Measurements from ENCODE around the gene LRRC2. TPM values are rescaled to one million over a fixed set of nuclear protein-coding genes. Genes with fewer than 3 reads are reported as not detected.

The LRRC2 gene
- total and polyA plus RNA-seq, 2 experiments from 2014 or later, result 0.60 to 4.4 TPM

DNA sequence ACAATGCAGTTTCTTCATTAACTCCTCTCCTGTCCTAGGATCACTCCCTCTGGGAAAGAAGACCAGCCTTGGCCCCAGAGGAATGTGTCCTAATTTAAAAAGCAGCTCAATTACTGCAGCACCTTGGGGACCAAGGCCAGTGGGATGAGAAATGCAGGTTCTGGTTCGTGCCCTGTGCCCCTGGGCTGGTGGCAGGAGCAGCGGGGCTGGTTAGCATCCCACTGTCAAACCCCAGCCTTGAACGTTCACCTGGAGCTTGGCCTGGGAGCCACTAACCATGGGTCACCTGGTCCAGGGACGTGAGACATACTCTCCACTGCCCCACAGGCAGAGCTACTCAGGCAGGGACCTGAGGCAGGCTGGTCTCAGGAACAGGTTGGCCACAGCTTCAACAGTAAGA is 76.7 kb downstream of the LRRC2 start:
- Histone ChIP-seq H3K4me3 (no peak overlapping the region), H3K4me2 (no peak overlapping the region), H3K79me2 (no peaks in the 10 kb centered on the region), H3K9me2 (replicated peaks; ENCODE audit: insufficient read depth) (no peaks in the 10 kb centered on the region), H3K36me3 (replicated peaks; ENCODE audit: insufficient read depth, low read depth) (no peaks in the 10 kb centered on the region), H3K27ac (no peak overlapping the region), H4K20me1 (ENCODE audit: insufficient read depth, poor library complexity, severe bottlenecking) (no peaks in the 10 kb centered on the region), H3K4me1 (ENCODE audit: insufficient read depth) (peaks cover 12% of the 10 kb centered on the region), H3K27me3 (no peaks in the 10 kb centered on the region), H3K9me3 (ENCODE audit: low read depth) (no peaks in the 10 kb centered on the region), H2AFZ (no peak overlapping the region)
- no peak for TF ChIP-seq EZH2phosphoT487 (IDR thresholded peaks at IDR 0.05; ENCODE audit: low read depth, severe bottlenecking, unreplicated experiment)
- TF ChIP-seq, protein P1, sequence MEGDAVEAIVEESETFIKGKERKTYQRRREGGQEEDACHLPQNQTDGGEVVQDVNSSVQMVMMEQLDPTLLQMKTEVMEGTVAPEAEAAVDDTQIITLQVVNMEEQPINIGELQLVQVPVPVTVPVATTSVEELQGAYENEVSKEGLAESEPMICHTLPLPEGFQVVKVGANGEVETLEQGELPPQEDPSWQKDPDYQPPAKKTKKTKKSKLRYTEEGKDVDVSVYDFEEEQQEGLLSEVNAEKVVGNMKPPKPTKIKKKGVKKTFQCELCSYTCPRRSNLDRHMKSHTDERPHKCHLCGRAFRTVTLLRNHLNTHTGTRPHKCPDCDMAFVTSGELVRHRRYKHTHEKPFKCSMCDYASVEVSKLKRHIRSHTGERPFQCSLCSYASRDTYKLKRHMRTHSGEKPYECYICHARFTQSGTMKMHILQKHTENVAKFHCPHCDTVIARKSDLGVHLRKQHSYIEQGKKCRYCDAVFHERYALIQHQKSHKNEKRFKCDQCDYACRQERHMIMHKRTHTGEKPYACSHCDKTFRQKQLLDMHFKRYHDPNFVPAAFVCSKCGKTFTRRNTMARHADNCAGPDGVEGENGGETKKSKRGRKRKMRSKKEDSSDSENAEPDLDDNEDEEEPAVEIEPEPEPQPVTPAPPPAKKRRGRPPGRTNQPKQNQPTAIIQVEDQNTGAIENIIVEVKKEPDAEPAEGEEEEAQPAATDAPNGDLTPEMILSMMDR (IDR thresholded peaks at IDR 0.05; ENCODE audit: poor library complexity), result no peak
- TF ChIP-seq EZH2 (IDR thresholded peaks at IDR 0.05; ENCODE audit: borderline replicate concordance), result no peak
- no peak for DNase-seq (ENCODE audit: low spot score)
- 86% methylated on average over 4 of the region's 4 CpGs for WGBS (ENCODE audit: low lambda C conversion rate, missing lambda C conversion rate)

DNA sequence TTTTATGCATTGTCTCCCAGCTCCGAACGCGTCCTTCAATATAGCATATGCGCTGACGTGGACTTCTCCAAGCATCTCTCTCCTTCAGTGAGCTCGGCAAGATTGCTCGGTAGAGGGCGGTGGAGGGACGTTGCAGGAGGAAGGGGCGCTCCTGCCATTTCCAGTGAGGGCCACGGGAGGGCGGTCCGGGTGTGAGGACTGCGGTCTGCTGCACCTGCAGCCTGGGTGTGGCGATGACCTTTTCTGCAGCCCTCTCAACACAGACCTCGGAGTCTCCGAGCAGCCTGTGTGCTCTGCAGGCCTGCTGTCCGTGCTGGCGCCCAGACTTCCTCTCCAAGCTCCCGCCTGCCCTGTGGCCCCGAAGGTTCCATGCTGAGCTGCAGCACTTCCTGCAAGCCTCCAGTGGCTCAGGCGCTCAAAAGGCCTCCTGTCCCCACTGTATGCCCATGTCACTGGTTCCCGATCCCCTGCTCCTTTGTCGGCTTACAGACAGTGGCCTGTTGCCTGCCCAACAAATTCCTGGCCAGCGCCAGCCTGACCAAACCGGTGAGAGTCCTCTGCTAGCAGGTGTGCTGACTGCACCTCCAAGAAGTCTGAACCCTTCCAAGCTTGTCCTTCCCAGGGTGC is 77.3 kb downstream of the LRRC2 start:
- Histone ChIP-seq H3K9me3 (ENCODE audit: low read depth) (no peaks in the 10 kb centered on the region), H3K4me3 (no peak overlapping the region)

DNA sequence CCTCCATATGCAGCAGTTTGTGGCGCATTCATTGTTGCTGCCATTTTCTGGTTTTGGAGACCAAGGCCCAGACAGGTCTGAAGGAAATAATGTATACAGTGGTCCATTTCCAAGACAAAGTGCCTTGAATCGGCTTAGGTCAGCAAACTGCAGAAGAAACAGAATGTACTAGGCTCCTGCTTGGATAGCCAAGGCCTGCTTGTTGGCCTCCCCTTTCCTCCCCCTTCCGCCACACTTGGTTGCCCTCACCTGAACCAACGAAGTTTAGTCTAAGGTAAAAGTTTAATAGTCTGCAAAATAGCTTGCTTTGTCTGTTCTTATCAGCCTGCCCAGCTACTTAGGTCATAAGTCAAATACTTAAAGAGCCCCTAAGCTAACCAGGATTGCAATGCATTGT is 80.3 kb downstream of the LRRC2 start:
- H3K27me3 ChIP-seq, result no peaks in the 10 kb centered on the region

More for the DNA sequence above, 77.3 kb downstream of the LRRC2 start:
- TF ChIP-seq EZH2 (IDR thresholded peaks at IDR 0.05; ENCODE audit: borderline replicate concordance), result no peak
- TF ChIP-seq EZH2phosphoT487 (IDR thresholded peaks at IDR 0.05; ENCODE audit: low read depth, severe bottlenecking, unreplicated experiment), result no peak
- TF ChIP-seq, protein P1 (IDR thresholded peaks at IDR 0.05; ENCODE audit: poor library complexity), result peak; percentile 100
- Histone ChIP-seq H3K4me1 (ENCODE audit: insufficient read depth) (peaks cover 12% of the 10 kb centered on the region), H3K36me3 (replicated peaks; ENCODE audit: insufficient read depth, low read depth) (no peaks in the 10 kb centered on the region), H3K79me2 (no peaks in the 10 kb centered on the region), H3K4me2 (peak overlapping the region; percentile 54), H2AFZ (no peak overlapping the region), H3K27ac (no peak overlapping the region), H4K20me1 (ENCODE audit: insufficient read depth, poor library complexity, severe bottlenecking) (no peaks in the 10 kb centered on the region), H3K9me2 (replicated peaks; ENCODE audit: insufficient read depth) (no peaks in the 10 kb centered on the region), H3K27me3 (no peaks in the 10 kb centered on the region)
- DNase-seq (ENCODE audit: low spot score), result peak; percentile 97
- 18% methylated on average over 26 of the region's 26 CpGs for WGBS (ENCODE audit: low lambda C conversion rate, missing lambda C conversion rate)

More for the DNA sequence above, 80.3 kb downstream of the LRRC2 start:
- H3K36me3 ChIP-seq (replicated peaks; ENCODE audit: insufficient read depth, low read depth), result no peaks in the 10 kb centered on the region
- no peak for TF ChIP-seq EZH2phosphoT487 (IDR thresholded peaks at IDR 0.05; ENCODE audit: low read depth, severe bottlenecking, unreplicated experiment)
- TF ChIP-seq, protein P1 (IDR thresholded peaks at IDR 0.05; ENCODE audit: poor library complexity), result no peak
- TF ChIP-seq EZH2 (IDR thresholded peaks at IDR 0.05; ENCODE audit: borderline replicate concordance), result no peak
- H3K4me3 ChIP-seq, result no peak overlapping the region
- no peaks in the 10 kb centered on the region for H3K79me2 ChIP-seq
- H4K20me1 ChIP-seq (ENCODE audit: insufficient read depth, poor library complexity, severe bottlenecking), result no peaks in the 10 kb centered on the region
- DNase-seq (ENCODE audit: low spot score), result peak; percentile 5
- H3K9me3 ChIP-seq (ENCODE audit: low read depth), result no peaks in the 10 kb centered on the region
- H3K9me2 ChIP-seq (replicated peaks; ENCODE audit: insufficient read depth), result no peaks in the 10 kb centered on the region
- H2AFZ ChIP-seq, result no peak overlapping the region
- peak overlapping the region; percentile 70 for H3K27ac ChIP-seq
- H3K4me1 ChIP-seq (ENCODE audit: insufficient read depth), result peaks cover 12% of the 10 kb centered on the region
- WGBS (ENCODE audit: low lambda C conversion rate, missing lambda C conversion rate), result 70% methylated on average over 4 of the region's 4 CpGs
- no peak overlapping the region for H3K4me2 ChIP-seq
